ENCODE data around the gene GTF3C1.

DNA sequence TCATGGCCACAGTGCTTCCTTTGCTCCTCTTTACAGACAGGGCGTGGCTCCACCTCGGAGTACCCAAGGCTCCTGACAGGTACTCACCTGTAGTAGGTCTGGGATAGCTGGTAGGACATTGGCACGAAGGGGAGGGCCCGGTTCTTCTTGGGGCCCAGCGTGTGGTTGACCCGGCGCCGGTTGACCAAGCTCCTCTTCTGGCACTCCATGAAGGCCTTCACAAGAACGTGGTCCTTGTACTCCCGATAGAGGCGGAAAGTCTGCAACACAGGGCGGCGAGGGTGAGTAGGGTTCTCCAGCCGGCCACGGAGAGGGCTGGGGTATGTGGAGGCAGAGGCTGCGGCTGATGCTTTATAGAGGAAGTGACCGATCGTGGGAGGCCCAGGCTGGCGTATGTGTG is 78.1 kb downstream of the GTF3C1 start:
- TF ChIP-seq, protein P1, sequence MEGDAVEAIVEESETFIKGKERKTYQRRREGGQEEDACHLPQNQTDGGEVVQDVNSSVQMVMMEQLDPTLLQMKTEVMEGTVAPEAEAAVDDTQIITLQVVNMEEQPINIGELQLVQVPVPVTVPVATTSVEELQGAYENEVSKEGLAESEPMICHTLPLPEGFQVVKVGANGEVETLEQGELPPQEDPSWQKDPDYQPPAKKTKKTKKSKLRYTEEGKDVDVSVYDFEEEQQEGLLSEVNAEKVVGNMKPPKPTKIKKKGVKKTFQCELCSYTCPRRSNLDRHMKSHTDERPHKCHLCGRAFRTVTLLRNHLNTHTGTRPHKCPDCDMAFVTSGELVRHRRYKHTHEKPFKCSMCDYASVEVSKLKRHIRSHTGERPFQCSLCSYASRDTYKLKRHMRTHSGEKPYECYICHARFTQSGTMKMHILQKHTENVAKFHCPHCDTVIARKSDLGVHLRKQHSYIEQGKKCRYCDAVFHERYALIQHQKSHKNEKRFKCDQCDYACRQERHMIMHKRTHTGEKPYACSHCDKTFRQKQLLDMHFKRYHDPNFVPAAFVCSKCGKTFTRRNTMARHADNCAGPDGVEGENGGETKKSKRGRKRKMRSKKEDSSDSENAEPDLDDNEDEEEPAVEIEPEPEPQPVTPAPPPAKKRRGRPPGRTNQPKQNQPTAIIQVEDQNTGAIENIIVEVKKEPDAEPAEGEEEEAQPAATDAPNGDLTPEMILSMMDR (IDR thresholded peaks at IDR 0.05), result no peak
- no peak for TF ChIP-seq POLR2A (IDR thresholded peaks at IDR 0.05)
